Ramos (cell line): ENCODE data around the gene FRMPD4.

Source experiments
- in situ Hi-C: fragments of 300-500 bp; cut with MboI; formaldehyde crosslinking; loops from one replicate; pipeline ENCODE4 v1.14.3; 2022; ENCODE audit warnings: low sequenced_read_pairs; ENCODE audit not compliant: unreplicated experiment

Gene FRMPD4

DNA sequence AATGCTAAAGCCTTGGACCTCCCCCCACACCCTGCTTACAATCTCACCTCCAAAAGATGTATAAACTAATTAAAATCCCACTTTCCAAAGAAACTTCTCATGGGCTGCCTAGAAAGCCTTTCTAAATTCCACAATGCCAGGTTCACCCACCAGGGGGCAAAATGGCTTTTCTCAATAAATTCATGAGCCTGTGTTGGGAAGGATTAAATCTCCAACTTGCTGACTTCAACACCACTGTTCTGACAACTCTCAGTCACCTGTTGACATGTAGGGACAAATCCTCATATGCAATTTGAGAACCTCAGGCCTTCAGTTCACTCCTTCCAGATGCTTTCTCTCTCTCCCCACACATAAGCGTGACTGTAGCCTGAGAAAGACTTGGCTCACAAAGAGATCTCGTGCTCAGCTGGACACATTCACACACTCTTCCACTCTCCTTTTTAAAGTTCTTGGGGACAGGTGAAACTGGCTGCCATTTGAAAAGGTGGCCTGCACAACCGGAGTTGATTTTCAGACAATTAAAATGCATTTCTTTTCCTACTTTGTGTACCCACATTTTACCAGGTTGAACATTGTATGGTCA is 564.3 kb downstream of the FRMPD4 start:
- in situ Hi-C loops: loop anchor here (10.0 kb wide), 1 partner anchor 202 kb away; the partner anchor contains the start of gene TLR8

DNA sequence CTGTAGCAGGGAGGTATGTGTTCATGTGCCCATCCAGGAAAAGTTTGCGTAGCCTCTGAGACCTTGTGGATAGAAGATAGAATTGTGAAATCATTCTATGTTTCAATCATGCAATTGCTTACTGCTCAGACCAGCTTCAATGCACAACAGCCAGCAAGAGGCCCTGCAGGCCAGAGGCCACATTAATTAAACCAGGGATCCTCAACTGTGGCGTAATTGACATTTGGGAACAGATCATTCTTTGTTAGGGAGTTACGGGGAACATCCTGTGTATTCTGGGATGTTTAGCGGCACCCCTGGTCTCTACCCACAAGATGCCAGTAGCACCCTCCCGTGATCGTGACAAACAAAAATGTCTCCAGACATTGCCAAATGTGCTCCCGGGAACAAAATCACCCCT is 566.4 kb downstream of the FRMPD4 start:
- in situ Hi-C loops: loop anchor here (10.0 kb wide), 1 partner anchor 200 kb away; the partner anchor contains the start of gene TLR8

DNA sequence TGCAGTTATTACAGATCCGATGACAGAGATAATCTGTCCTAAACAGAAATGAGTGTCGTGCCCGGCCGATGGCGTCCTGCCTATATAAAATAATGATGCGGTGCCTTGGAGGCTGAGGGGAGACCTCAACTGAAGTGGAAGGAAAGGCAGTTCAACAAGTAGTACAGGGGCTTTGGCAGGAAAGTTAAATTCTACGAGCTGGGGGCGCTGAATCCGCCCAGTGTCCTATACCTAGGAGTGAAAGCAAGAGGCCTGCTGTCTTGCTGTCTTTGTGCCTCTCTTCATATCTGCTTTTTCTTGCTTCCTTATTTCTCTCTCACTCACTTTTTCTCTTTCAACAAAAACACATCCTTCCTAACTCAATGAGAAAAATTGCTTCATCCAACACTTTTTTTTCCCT is 570.8 kb downstream of the FRMPD4 start:
- in situ Hi-C loops: loop anchor here (10.0 kb wide), 1 partner anchor 196 kb away; the partner anchor contains the start of gene TLR8

DNA sequence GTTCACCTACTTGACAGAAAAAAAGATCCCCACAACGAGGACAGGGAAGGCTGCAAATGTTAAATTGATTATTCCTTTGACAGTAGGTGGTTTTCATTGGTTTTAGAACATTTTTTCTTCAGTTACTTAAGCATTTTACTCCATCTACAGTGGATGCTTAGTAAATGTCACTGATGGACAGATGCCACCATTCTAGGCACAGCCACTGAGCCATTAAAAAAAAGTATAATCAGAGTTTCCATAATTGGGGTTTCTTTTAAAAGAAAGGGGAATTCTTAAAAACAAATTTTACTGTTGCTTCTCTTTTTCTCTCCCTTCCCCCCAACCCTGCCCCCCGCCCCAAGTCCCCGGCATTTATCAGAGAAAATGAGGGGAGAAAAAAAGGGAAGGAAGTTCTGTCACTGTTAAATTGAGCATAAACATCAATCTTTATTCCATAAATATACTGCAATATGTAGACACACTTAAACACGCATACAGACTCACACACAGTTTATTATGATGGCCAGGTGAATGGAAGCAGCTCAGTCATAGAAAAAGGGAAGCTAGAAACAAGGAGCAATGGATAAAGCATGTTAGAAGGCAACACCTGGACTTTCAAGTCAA is 573.3 kb downstream of the FRMPD4 start:
- in situ Hi-C loops: no loop called here

DNA sequence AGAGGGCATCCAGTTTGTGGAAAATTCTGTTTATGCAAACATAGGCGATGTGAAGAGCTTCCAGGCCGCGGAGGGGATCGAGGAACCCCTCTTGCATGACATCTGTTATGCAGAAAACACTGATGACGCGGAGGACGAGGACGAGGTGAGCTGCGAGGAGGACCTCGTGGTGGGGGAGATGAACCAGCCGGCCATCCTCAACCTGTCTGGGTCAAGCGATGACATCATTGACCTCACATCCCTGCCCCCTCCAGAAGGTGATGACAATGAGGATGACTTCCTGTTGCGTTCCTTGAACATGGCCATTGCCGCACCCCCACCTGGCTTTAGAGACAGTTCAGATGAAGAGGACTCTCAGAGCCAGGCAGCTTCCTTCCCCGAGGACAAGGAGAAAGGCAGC is 578.3 kb downstream of the FRMPD4 start:
- in situ Hi-C loops: no loop called here

DNA sequence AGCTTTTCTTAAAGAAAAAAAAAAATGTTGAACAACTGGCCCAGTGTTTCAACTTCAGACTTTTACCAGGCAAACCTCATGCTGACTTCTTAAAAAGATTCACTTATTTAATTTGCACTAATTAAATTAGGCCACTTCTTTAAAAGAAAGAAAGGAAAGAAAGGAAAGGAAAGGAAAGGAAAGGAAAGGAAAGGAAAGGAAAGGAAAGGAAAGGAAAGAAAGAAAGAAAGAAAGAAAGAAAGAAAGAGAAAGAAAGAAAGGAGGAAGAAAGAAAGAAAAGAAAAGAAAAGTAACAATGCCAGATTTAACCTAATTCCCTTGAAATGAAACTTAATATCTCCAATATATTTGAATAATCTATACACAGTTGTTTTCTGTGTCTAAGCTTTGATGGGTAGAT is 581.6 kb downstream of the FRMPD4 start:
- in situ Hi-C loops: no loop called here

DNA sequence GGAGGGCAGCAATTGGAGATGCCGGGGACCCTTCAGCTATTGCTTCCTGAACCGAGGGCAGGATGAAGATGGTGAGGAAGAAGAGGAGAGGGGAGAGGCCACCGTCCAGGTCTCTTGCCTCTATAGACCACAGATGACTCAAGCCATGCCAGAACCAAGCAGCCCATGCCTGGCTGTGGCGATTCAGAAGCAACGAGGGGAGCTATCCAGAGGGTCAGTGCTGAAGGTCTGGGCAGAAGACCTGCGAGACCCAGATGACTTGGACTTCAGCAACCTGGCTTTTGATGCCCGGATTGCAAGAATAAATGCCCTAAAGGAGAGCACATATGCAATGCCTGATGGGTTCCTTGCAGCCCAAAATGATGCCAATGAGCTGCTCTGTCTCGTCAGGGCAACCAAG is 582.8 kb downstream of the FRMPD4 start:
- in situ Hi-C loops: no loop called here

DNA sequence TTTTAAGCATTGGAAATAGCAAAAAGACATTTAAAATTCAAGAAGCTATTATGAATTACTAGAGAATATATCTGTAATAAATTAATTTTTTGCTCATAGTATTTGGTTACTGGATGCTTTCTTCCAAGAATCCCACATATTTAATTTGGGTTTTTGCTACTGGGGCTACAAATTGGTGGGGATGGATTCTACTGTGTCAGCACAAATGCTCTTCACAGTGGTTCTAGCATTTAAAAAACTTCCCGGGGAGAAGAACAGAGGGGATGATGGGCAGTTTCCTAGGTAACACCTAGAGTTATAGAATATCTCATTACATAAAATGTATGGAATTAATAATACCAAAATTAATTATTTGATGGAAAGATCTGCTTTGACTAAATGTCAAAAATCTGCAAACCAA is 584.0 kb downstream of the FRMPD4 start:
- in situ Hi-C loops: no loop called here

DNA sequence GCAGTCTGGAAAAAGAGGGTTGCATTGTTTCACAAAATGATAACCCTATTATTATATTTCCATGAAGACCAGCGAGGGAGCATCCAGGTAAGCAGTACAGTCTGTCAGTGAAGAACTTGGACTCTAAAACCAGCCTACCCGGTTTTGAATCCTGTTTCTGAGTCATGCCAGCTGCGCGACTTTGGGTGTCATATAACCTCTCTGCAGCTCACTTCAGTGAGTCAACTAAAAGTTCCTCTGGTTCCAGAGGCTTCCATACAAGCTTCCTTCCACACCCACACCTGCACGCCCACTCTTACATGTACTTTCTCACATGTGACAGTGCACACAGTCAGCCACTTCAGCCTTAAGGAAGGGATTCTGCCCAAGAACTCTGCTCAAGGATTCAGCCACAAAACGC is 603.1 kb downstream of the FRMPD4 start:
- in situ Hi-C loops: no loop called here

DNA sequence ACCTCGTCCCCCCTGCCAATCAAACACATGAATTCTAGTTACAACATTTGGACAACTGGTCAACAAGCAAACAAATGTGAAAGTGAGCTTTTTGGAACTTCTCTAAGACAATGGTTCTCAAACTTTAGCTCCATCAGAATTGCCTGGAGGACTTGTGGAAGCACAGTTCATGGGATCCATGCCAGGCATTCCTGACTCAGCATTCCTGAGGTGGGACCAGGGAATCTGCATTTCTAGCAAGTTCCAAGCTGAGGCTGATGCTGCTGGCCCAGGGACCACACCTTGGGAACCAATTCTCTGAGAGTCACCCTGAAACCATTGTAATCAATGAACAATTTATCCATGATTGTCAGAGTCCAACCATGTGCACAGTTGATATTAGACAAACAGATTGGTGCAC is 609.2 kb downstream of the FRMPD4 start:
- in situ Hi-C loops: no loop called here

DNA sequence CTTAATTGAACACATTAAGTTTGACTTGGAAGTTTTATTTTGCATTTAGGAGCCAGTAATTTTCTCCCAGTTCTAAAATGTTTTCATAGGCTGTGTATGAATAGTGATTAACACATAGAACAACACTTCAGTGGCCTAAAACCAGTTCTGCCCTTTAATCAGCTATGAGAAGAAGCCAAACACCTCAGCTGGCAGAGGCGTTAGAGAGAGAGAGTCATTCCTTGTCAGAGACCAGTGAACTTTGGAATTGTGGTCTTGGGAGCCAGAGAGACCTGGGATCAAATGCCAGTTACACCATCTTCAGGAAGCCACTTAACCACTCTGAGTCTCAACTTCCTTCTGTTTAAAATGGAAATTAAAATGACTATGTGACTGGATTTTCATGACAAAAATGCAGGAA is 613.6 kb downstream of the FRMPD4 start:
- in situ Hi-C loops: no loop called here

DNA sequence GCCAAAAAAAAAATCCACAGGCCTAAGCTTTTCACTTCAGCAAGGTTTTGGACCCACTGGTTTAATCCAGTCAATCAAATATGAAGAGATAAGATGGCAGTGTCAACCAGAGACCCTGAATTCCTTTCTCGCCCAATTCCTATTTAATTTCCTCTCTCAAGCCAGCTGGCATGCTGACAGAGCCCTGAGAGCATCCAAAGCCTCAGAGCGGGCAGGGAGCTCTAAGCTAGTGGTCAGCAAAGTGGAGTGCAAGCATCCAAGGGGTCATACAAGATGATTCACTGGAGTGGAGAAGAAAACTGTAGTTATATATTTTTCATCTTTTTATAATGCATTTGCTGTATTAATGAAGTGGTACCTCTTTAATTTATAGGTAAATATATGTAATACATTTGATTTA is 615.1 kb downstream of the FRMPD4 start:
- in situ Hi-C loops: no loop called here

DNA sequence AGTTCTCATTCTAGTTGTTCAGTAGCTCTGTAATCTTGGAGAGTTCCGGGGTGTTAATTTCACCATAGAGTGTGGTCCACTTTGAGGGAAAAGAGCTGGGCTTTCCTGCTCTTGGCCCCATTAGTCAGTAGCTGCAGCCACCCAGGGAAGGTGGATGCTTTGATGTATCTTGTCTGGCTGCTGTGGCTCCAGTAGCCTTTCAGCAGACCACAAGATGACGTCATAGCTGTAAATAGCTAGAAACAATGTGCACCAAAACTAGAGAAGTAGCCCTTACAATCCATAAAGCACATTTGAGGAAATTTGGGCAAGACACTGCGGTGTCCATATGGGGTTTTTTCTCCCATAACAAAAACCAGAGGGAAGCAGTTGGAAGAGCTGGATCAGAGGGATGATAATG is 620.0 kb downstream of the FRMPD4 start:
- in situ Hi-C loops: no loop called here

DNA sequence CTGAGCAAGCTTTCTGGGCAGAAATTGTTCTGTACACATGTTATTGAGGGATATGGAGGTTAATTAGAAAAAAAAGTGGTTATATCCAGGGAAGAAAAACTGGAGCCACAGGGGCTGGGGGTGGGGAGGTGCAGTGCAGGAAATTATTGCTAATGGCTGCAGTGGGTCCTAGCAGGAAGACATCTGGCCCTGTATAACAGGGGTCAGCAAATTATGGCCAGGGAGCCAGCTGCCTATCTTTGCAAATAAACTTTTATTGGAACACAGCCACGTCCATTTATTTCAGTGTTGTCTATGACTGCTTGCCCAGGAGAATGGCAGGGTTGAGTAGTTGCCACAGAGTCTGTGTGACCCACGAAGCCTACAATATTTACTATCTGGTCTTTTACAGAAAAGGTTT is 629.6 kb downstream of the FRMPD4 start:
- in situ Hi-C loops: no loop called here

DNA sequence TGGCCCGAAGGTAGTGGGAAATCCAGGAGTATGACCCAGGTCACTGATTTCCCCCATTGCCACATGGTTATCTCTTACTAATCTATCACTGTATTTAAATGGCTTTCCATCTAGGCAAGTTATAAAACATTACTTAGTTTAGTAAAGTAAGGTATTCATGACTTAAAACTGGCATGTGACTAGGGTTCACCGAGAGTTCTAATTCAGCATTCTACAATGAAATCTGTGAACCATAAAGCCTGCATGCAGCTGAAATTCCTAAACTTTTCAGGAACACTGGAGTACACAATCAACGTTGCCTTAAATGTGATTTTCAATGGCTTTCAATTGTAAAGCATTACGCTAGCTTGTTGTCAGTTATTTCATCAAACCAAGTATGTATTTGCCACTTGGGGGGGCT is 630.2 kb downstream of the FRMPD4 start:
- in situ Hi-C loops: no loop called here

DNA sequence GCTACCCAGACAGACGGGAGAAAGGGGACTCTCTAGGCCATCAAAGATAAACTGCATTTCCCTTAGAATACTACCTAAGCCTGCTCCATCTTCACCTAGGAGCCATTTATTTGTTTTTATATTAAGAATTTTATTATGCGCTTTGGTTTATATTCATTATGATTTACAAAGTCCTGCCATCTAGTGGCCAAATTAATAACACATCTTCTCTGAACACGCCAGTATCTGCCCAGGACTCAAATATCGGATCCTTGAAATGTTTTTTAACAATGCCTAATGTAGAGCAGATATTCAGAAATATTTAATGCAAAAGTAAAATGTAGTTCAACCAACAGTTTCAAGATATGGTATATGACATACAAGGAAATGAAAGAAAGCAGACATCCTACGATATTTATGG is 632.2 kb downstream of the FRMPD4 start:
- in situ Hi-C loops: no loop called here

DNA sequence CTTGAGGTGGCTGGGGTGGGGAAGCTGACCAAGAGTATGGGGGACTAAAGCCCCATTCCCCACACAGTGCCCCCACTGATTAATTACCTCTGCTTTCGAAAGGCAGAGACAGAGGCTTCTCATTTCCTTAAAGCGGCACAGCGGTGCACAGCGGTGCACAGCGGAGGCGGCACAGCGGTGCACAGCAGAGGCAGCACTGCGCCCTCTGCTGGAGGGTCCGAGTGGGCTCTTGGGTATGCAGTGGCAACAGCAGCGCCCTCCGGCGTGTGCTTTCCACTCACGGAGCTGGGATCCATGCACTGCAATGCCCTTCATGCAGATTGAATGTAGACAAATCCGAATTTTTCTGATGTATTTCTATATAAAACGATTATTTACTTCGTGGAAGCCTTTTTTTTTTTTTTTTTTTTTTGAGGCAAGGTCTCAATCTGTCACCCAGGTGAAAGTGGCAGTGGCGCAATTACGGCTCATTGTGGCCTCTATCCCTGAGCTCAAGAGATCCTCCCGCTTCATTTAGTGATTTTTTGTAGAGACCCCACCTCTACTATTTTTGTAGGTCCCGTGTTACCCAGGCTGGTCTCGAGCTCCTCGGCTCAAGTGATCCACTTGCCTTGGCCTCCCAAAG is 633.3 kb downstream of the FRMPD4 start:
- in situ Hi-C loops: no loop called here
